Suprapubic skin (tissue), 4 donors: ENCODE results near the gene IGSF5. TPM values are rescaled to one million over a fixed set of nuclear protein-coding genes. Genes with fewer than 3 reads are reported as not detected.

Experiments used
- DNase-seq, 2 donors: peaks; one replicate each; pipeline ENCODE4 v3.0.0-alpha.2; 2019; ENCODE audit warnings: low spot score in 2 of 2
- H3K27ac ChIP-seq: fragments of 200-600 bp; sonication (generic); one replicate; pipeline ENCODE4 v1.5.1; 2019
- H3K27me3 ChIP-seq: fragments of 200-600 bp; sonication (generic); one replicate; pipeline ENCODE4 v1.5.1; 2019
- H3K36me3 ChIP-seq: fragments of 200-600 bp; sonication (generic); one replicate; pipeline ENCODE4 v1.5.1; 2019
- H3K4me1 ChIP-seq: fragments of 200-600 bp; sonication (generic); one replicate; pipeline ENCODE4 v1.5.1; 2019
- H3K4me3 ChIP-seq: fragments of 200-600 bp; sonication (generic); one replicate; pipeline ENCODE4 v1.5.1; 2019; ENCODE audit warnings: mild to moderate bottlenecking
- H3K9me3 ChIP-seq: fragments of 200-600 bp; sonication (generic); one replicate; pipeline ENCODE4 v1.5.1; 2019
- CTCF ChIP-seq, 2 donors: fragments of 200-600 bp in 1 of 2; fragments of 450-650 bp in 1 of 2; sonication (generic) in 1 of 2; IDR thresholded peaks; one replicate each; pipeline ENCODE4 v1.5.1; 2016 to 2019; ENCODE audit warnings: antibody characterized with exemption in 2 of 2, mild to moderate bottlenecking in 1 of 2, moderate library complexity in 1 of 2
- EP300 ChIP-seq: sonication (generic); formaldehyde crosslinking; IDR thresholded peaks from one replicate; pipeline ENCODE4 v1.6.1; 2017; ENCODE audit warnings: antibody characterized with exemption
- POLR2A ChIP-seq, 2 donors: fragments of 450-650 bp; IDR thresholded peaks; one replicate each; pipeline ENCODE4 v1.6.1; 2017; ENCODE audit warnings: antibody characterized with exemption in 2 of 2, mild to moderate bottlenecking in 2 of 2, moderate library complexity in 2 of 2
- POLR2AphosphoS5 ChIP-seq, 3 donors: sonication (generic); formaldehyde crosslinking; IDR thresholded peaks; one replicate each; pipeline ENCODE4 v1.6.1; 2017; ENCODE audit warnings: antibody characterized with exemption in 3 of 3
- WGBS: methylation state at CpG from one replicate; pipeline ENCODE4 v1.1.5; 2018; 5-methylcytosine and 5-hydroxymethylcytosine counted together
- total RNA-seq, 4 donors: library from RNA; depleted of rRNA; stranded (reverse); fragments of >200 nt; gene quantifications; one replicate each; pipeline ENCODE4 v1.1.0, GENCODE V29; 2016

The IGSF5 gene
- total RNA-seq, 4 donors from 2014 or later: 0.95 to 1.0 TPM; not detected in 2

GRCh38 chr21:39788383-39788782 is 43.4 kb downstream of the IGSF5 start:
- DNase-seq: peak in 1 of 2 donors; percentile 66
- WGBS: 17% methylated on average over 9 of the region's 9 CpGs
- Histone ChIP-seq H3K4me1 (peaks cover 5% of the 10 kb centered on the region), H3K27me3 (no peaks in the 10 kb centered on the region), H3K4me3 (no peak overlapping the region), H3K36me3 (no peaks in the 10 kb centered on the region), H3K27ac (peak overlapping the region; percentile 2), H3K9me3 (no peaks in the 10 kb centered on the region)
- TF ChIP-seq CTCF (IDR thresholded peaks at IDR 0.05): peak; percentile 13 to 40
- TF ChIP-seq POLR2AphosphoS5 (IDR thresholded peaks at IDR 0.05): no peak

- Histone ChIP-seq H3K4me3 (no peak overlapping the region), H3K27me3 (no peaks in the 10 kb centered on the region), H3K27ac (no peak overlapping the region), H3K36me3 (no peaks in the 10 kb centered on the region), H3K4me1 (no peaks in the 10 kb centered on the region), H3K9me3 (no peaks in the 10 kb centered on the region)
- no peak for DNase-seq
- WGBS: 80% methylated on average over 8 of the region's 8 CpGs
- TF ChIP-seq EP300 (no peak), POLR2A (IDR thresholded peaks at IDR 0.05) (no peak), POLR2AphosphoS5 (IDR thresholded peaks at IDR 0.05) (no peak), CTCF (IDR thresholded peaks at IDR 0.05) (no peak)
Observed at GRCh38 chr21:39796466-39796865, 51.5 kb downstream of the IGSF5 start.

- H3K4me3 ChIP-seq: no peak overlapping the region
- H3K27me3 ChIP-seq: no peaks in the 10 kb centered on the region
- no peaks in the 10 kb centered on the region for H3K36me3 ChIP-seq
- no peak for DNase-seq
- no peaks in the 10 kb centered on the region for H3K9me3 ChIP-seq
- WGBS: 87% methylated on average over 7 of the region's 7 CpGs
- no peaks in the 10 kb centered on the region for H3K4me1 ChIP-seq
- no peak overlapping the region for H3K27ac ChIP-seq
- TF ChIP-seq CTCF (IDR thresholded peaks at IDR 0.05) (no peak), POLR2A (IDR thresholded peaks at IDR 0.05) (no peak), EP300 (no peak), POLR2AphosphoS5 (IDR thresholded peaks at IDR 0.05) (no peak)
Observed at GRCh38 chr21:39799178-39799577, 54.2 kb downstream of the IGSF5 start.

- no peak overlapping the region for H3K27ac ChIP-seq
- H3K36me3 ChIP-seq: no peaks in the 10 kb centered on the region
- no peaks in the 10 kb centered on the region for H3K4me1 ChIP-seq
- no peaks in the 10 kb centered on the region for H3K27me3 ChIP-seq
- no peaks in the 10 kb centered on the region for H3K9me3 ChIP-seq
- no peak overlapping the region for H3K4me3 ChIP-seq
- no peak for TF ChIP-seq POLR2A (IDR thresholded peaks at IDR 0.05)
- 76% methylated on average over 4 of the region's 4 CpGs for WGBS
- no peak for DNase-seq
Observed at GRCh38 chr21:39800311-39800710, 55.3 kb downstream of the IGSF5 start.

- no peaks in the 10 kb centered on the region for H3K36me3 ChIP-seq
- TF ChIP-seq POLR2A (IDR thresholded peaks at IDR 0.05) (no peak), EP300 (no peak), POLR2AphosphoS5 (IDR thresholded peaks at IDR 0.05) (no peak), CTCF (IDR thresholded peaks at IDR 0.05) (no peak)
- DNase-seq: no peak
- 60% methylated on average over 2 of the region's 2 CpGs for WGBS
- no peaks in the 10 kb centered on the region for H3K27me3 ChIP-seq
- no peaks in the 10 kb centered on the region for H3K4me1 ChIP-seq
- no peak overlapping the region for H3K4me3 ChIP-seq
- H3K27ac ChIP-seq: no peak overlapping the region
- H3K9me3 ChIP-seq: no peaks in the 10 kb centered on the region
Observed at GRCh38 chr21:39802217-39802616, 57.2 kb downstream of the IGSF5 start.

GRCh38 chr21:39803393-39803792 is 58.4 kb downstream of the IGSF5 start:
- no peak for DNase-seq
- no peaks in the 10 kb centered on the region for H3K9me3 ChIP-seq
- no peaks in the 10 kb centered on the region for H3K4me1 ChIP-seq
- no peaks in the 10 kb centered on the region for H3K27me3 ChIP-seq
- TF ChIP-seq POLR2A (IDR thresholded peaks at IDR 0.05): no peak
- no peak for TF ChIP-seq EP300
- TF ChIP-seq POLR2AphosphoS5 (IDR thresholded peaks at IDR 0.05): no peak
- no peak for TF ChIP-seq CTCF (IDR thresholded peaks at IDR 0.05)
- no peak overlapping the region for H3K4me3 ChIP-seq
- no peaks in the 10 kb centered on the region for H3K36me3 ChIP-seq
- no peak overlapping the region for H3K27ac ChIP-seq
- 87% methylated on average over 1 of the region's 1 CpG for WGBS
